GM23338 (cell line): ENCODE measurements around the gene PAFAH2. TPM values are rescaled to one million over a fixed set of nuclear protein-coding genes. Genes with fewer than 3 reads are reported as not detected.

ENCODE experiments used
- ATAC-seq: fragments of 200-7000 bp; cut with Tn5 transposase; 3 replicates; pipeline ENCODE4 v1.9.1; 2020
- DNase-seq: peaks from one replicate; pipeline ENCODE4 v3.0.0-alpha.2; 2015; ENCODE audit warnings: low spot score
- H2AFZ ChIP-seq: fragments of 200-600 bp; sonication (generic); 2 replicates; pipeline ENCODE4 v1.8.0; 2016; ENCODE audit warnings: antibody characterized with exemption, mild to moderate bottlenecking, moderate library complexity
- H3F3A ChIP-seq: fragments of 200-600 bp; sonication (generic); replicated peaks from 2 replicates; pipeline ENCODE4 v1.8.0; 2017; ENCODE audit warnings: antibody characterized with exemption, mixed run types, low read depth
- H3K27ac ChIP-seq: fragments of 200-600 bp; sonication (generic); 2 replicates; pipeline ENCODE4 v1.6.1; 2016; ENCODE audit warnings: low read depth
- H3K27me3 ChIP-seq: fragments of 200-600 bp; sonication (generic); 2 replicates; pipeline ENCODE4 v1.8.0; 2016; ENCODE audit warnings: mild to moderate bottlenecking, mixed run types, moderate library complexity; ENCODE audit not compliant: insufficient read depth
- H3K36me3 ChIP-seq: fragments of 200-600 bp; sonication (generic); 2 replicates; pipeline ENCODE4 v1.8.0; 2016; ENCODE audit warnings: mild to moderate bottlenecking; ENCODE audit not compliant: insufficient read depth
- H3K4me1 ChIP-seq: fragments of 200-600 bp; sonication (generic); 2 replicates; pipeline ENCODE4 v1.8.0; 2016; ENCODE audit warnings: mild to moderate bottlenecking, moderate library complexity; ENCODE audit not compliant: insufficient read depth
- H3K4me2 ChIP-seq: fragments of 200-600 bp; sonication (generic); 2 replicates; pipeline ENCODE4 v1.7.1; 2017; ENCODE audit warnings: mixed run types
- H3K4me3 ChIP-seq: fragments of 200-600 bp; sonication (generic); 2 replicates; pipeline ENCODE4 v1.6.1; 2016; ENCODE audit warnings: mixed run types
- H3K79me2 ChIP-seq: fragments of 200-600 bp; sonication (generic); replicated peaks from 2 replicates; pipeline ENCODE4 v1.8.0; 2017; ENCODE audit warnings: mild to moderate bottlenecking; ENCODE audit not compliant: insufficient read depth
- H3K9me2 ChIP-seq: fragments of 200-600 bp; sonication (generic); 2 replicates; pipeline ENCODE4 v1.8.0; 2017; ENCODE audit not compliant: insufficient read depth
- H4K20me1 ChIP-seq: fragments of 200-600 bp; sonication (generic); replicated peaks from 2 replicates; pipeline ENCODE4 v1.8.0; 2017; ENCODE audit warnings: mild to moderate bottlenecking; ENCODE audit not compliant: insufficient read depth
- H3K27ac Mint-ChIP-seq: 2 replicates; pipeline ENCODE4 v1.8.0; 2020; ENCODE audit warnings: inconsistent platforms, mild to moderate bottlenecking, moderate library complexity, mixed read lengths
- H3K27me3 Mint-ChIP-seq: 3 replicates; pipeline ENCODE4 v1.8.0; 2022; ENCODE audit warnings: low read depth, mild to moderate bottlenecking, moderate library complexity, mixed read lengths, inconsistent platforms; ENCODE audit not compliant: insufficient read depth, poor library complexity
- H3K36me3 Mint-ChIP-seq: 3 replicates; pipeline ENCODE4 v1.8.0; 2021; ENCODE audit warnings: low read depth, mild to moderate bottlenecking, inconsistent platforms, moderate library complexity, mixed read lengths
- H3K4me1 Mint-ChIP-seq: 3 replicates; pipeline ENCODE4 v1.8.0; 2020; ENCODE audit warnings: mild to moderate bottlenecking, inconsistent platforms, mixed read lengths
- H3K4me3 Mint-ChIP-seq: 3 replicates; pipeline ENCODE4 v1.8.0; 2021; ENCODE audit warnings: moderate library complexity, mild to moderate bottlenecking, inconsistent platforms, mixed read lengths
- H3K9me3 Mint-ChIP-seq: 3 replicates; pipeline ENCODE4 v1.8.0; 2020; ENCODE audit warnings: moderate library complexity, mild to moderate bottlenecking, inconsistent platforms, mixed read lengths
- EZH2 ChIP-seq: fragments of 200-600 bp; sonication (generic); IDR thresholded peaks from one replicate; pipeline ENCODE4 v1.8.0; 2017; ENCODE audit warnings: antibody characterized with exemption, mild to moderate bottlenecking, low read depth; ENCODE audit not compliant: unreplicated experiment
- ZNF114 ChIP-seq: fragments of 250-450 bp; sonication (Bioruptor Pico); IDR thresholded peaks from 2 replicates; pipeline ENCODE4 v1.5.0; 2020; ENCODE audit warnings: mild to moderate bottlenecking, moderate library complexity
- polyA plus RNA-seq: library from polyadenylated mRNA; unstranded; fragments of >200 nt; fragmentation: Nextera tagmentation; extraction: Ambion mirVana; gene quantifications from 2 replicates; pipeline ENCODE4 v1.2.1, GENCODE V29; 2016
- total RNA-seq: library from RNA; depleted of rRNA; stranded (reverse); fragments of >200 nt; shearing (Covaris generic); gene quantifications from 2 replicates; pipeline ENCODE4 v1.2.3, GENCODE V29; 2014
- TF ChIP-seq, protein P1 (sequence below): fragments of 250-450 bp; sonication (Bioruptor Pico); IDR thresholded peaks from 2 replicates; pipeline ENCODE4 v1.5.0; 2020; ENCODE audit warnings: mild to moderate bottlenecking, moderate library complexity
- TF ChIP-seq, protein P2 (sequence below): IDR thresholded peaks from 2 replicates; pipeline ENCODE4 v1.6.1; 2016; ENCODE audit warnings: antibody characterized with exemption

PAFAH2 gene
- total and polyA plus RNA-seq, 2 experiments from 2014 or later: 5.7 to 10.3 TPM

GRCh38 chr1:26044414-26044813 lies 46.6 kb upstream of the PAFAH2 start (continued):
- TF ChIP-seq, protein P1, sequence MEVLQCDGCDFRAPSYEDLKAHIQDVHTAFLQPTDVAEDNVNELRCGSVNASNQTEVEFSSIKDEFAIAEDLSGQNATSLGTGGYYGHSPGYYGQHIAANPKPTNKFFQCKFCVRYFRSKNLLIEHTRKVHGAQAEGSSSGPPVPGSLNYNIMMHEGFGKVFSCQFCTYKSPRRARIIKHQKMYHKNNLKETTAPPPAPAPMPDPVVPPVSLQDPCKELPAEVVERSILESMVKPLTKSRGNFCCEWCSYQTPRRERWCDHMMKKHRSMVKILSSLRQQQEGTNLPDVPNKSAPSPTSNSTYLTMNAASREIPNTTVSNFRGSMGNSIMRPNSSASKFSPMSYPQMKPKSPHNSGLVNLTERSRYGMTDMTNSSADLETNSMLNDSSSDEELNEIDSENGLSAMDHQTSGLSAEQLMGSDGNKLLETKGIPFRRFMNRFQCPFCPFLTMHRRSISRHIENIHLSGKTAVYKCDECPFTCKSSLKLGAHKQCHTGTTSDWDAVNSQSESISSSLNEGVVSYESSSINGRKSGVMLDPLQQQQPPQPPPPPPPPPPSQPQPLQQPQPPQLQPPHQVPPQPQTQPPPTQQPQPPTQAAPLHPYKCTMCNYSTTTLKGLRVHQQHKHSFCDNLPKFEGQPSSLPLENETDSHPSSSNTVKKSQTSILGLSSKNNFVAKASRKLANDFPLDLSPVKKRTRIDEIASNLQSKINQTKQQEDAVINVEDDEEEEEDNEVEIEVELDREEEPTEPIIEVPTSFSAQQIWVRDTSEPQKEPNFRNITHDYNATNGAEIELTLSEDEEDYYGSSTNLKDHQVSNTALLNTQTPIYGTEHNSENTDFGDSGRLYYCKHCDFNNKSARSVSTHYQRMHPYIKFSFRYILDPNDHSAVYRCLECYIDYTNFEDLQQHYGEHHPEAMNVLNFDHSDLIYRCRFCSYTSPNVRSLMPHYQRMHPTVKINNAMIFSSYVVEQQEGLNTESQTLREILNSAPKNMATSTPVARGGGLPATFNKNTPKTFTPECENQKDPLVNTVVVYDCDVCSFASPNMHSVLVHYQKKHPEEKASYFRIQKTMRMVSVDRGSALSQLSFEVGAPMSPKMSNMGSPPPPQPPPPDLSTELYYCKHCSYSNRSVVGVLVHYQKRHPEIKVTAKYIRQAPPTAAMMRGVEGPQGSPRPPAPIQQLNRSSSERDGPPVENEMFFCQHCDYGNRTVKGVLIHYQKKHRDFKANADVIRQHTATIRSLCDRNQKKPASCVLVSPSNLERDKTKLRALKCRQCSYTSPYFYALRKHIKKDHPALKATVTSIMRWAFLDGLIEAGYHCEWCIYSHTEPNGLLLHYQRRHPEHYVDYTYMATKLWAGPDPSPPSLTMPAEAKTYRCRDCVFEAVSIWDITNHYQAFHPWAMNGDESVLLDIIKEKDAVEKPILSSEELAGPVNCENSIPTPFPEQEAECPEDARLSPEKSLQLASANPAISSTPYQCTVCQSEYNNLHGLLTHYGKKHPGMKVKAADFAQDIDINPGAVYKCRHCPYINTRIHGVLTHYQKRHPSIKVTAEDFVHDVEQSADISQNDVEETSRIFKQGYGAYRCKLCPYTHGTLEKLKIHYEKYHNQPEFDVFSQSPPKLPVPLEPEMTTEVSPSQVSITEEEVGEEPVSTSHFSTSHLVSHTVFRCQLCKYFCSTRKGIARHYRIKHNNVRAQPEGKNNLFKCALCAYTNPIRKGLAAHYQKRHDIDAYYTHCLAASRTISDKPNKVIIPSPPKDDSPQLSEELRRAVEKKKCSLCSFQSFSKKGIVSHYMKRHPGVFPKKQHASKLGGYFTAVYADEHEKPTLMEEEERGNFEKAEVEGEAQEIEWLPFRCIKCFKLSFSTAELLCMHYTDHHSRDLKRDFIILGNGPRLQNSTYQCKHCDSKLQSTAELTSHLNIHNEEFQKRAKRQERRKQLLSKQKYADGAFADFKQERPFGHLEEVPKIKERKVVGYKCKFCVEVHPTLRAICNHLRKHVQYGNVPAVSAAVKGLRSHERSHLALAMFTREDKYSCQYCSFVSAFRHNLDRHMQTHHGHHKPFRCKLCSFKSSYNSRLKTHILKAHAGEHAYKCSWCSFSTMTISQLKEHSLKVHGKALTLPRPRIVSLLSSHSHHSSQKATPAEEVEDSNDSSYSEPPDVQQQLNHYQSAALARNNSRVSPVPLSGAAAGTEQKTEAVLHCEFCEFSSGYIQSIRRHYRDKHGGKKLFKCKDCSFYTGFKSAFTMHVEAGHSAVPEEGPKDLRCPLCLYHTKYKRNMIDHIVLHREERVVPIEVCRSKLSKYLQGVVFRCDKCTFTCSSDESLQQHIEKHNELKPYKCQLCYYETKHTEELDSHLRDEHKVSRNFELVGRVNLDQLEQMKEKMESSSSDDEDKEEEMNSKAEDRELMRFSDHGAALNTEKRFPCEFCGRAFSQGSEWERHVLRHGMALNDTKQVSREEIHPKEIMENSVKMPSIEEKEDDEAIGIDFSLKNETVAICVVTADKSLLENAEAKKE (CRISPR knock-in tag): no peak

- Histone ChIP-seq H2AFZ (no peak overlapping the region), H3K4me1 (no peaks in the 10 kb centered on the region), H4K20me1 (0 out of 2 replicates have a peak, but pooled peaks cover 4% of the 10 kb centered on the region), H3K4me3 (no peak overlapping the region), H3F3A (no peaks in the 10 kb centered on the region), H3K9me2 (no peaks in the 10 kb centered on the region), H3K79me2 (no peaks in the 10 kb centered on the region), H3K4me2 (no peak overlapping the region), H3K27me3 (peaks cover 70% of the 10 kb centered on the region), H3K27ac (no peak overlapping the region), H3K36me3 (no peaks in the 10 kb centered on the region)
- no peak for ATAC-seq
- Mint-ChIP-seq H3K36me3 (no peaks in the 10 kb centered on the region), H3K9me3 (no peaks in the 10 kb centered on the region), H3K27ac (no peak overlapping the region), H3K27me3 (peaks cover 57% of the 10 kb centered on the region), H3K4me3 (no peak overlapping the region), H3K4me1 (peaks cover 5% of the 10 kb centered on the region; the same call in 2 of the 3 replicates)
- no peak for DNase-seq
- TF ChIP-seq ZNF114 (CRISPR knock-in tag) (no peak), EZH2 (no peak)
- TF ChIP-seq, protein P2, sequence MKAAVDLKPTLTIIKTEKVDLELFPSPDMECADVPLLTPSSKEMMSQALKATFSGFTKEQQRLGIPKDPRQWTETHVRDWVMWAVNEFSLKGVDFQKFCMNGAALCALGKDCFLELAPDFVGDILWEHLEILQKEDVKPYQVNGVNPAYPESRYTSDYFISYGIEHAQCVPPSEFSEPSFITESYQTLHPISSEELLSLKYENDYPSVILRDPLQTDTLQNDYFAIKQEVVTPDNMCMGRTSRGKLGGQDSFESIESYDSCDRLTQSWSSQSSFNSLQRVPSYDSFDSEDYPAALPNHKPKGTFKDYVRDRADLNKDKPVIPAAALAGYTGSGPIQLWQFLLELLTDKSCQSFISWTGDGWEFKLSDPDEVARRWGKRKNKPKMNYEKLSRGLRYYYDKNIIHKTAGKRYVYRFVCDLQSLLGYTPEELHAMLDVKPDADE: no peak
These were observed 45.9 kb upstream of the PAFAH2 start for GRCh38 chr1:26043765-26044164.
